UCSD-AML1 (cell line): ENCODE measurements around the gene CXCR6.

Experiments
- DNase-seq: peaks from one replicate; lab custom pipeline; 2025; ENCODE audit not compliant: unreplicated experiment; lab: John Stamatoyannopoulos, UW

CXCR6 gene

DNA sequence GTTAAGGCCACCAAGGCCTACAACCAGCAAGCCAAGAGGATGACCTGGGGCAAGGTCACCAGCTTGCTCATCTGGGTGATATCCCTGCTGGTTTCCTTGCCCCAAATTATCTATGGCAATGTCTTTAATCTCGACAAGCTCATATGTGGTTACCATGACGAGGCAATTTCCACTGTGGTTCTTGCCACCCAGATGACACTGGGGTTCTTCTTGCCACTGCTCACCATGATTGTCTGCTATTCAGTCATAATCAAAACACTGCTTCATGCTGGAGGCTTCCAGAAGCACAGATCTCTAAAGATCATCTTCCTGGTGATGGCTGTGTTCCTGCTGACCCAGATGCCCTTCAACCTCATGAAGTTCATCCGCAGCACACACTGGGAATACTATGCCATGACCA, 3.6 kb downstream of the CXCR6 start:
- no peak for DNase-seq

DNA sequence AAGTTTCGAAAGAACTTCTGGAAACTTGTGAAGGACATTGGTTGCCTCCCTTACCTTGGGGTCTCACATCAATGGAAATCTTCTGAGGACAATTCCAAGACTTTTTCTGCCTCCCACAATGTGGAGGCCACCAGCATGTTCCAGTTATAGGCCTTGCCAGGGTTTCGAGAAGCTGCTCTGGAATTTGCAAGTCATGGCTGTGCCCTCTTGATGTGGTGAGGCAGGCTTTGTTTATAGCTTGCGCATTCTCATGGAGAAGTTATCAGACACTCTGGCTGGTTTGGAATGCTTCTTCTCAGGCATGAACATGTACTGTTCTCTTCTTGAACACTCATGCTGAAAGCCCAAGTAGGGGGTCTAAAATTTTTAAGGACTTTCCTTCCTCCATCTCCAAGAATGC, 4.1 kb downstream of the CXCR6 start:
- DNase-seq, result no peak

DNA sequence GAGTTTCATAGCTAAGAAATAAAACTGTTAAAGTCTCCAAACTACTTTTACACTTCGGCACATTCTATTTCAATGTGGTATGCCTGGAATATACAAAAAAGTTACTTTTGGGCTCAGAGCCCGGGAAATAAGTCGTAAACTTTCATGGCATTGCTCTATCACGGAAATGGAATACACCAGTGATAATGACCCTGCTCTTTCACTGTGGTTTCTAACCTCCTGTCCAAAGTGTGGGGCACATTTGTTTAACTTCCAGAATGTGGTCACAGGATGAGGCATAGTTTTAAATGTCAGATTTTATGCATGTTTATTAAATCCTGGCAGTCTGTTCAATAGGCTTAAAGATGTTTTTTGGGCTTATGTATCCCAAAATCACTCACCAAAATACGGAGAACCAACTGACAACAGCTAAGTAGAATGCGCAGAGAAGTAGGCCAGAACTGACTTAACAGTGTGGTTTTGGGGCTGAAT, 5.1 kb downstream of the CXCR6 start:
- no peak for DNase-seq

DNA sequence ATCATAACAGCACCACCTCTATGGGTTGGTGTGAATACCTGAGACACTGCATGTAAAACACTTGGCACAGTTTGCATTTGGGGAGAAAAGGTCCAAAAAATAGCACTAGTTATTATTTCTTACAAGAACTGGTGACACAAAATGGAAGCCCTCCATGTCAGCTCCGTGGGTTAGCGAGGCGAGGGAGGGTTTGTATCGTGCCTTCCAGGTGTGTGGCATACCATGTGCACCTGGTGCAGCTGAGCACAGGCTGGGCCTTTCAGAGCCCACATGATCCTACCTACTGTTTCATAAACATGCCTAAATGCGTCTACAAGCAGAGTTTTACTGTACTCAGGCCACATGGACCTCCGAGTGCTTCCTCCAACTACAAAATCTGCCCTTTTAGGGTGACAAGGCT, 5.6 kb downstream of the CXCR6 start:
- no peak for DNase-seq

DNA sequence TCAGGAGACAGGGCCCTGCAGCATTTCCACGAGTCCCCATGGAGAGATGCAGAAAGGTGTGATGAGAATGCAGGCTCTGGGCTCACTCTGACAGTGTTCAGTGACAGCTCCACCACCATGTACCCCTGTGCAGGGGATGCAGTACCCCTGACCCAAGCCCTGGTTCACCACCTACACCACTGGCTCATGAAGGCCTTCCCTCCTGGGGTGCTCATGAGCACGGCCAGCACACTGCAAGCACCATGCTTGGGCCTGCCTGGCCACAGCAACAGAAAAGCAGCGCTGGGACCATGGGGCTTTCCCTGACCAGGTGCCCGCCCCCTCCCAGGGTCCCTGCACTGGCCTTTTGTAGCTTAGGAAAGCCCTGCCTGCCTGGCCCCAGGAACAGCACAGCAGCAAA, 6.2 kb downstream of the CXCR6 start:
- DNase-seq, result no peak

DNA sequence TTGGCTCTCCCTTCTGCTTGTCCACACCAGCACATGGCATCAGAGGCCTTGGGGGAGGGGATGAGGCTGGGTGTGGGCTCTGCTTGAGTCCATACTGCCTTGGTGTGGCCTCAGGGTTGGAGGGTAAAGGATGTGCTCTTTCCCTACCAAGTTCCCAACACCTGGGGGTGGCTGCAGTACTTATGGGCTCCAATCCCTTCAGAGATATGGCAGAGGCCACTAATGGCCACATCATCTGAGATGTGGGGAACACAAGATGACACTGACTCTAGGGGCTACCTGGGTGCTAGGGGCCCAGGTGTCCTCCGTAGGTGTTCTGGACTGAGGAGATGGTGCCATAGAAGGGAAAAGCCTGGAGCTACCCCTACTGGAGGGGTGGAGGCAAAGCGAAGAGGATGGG, 6.9 kb downstream of the CXCR6 start:
- DNase-seq, result no peak

DNA sequence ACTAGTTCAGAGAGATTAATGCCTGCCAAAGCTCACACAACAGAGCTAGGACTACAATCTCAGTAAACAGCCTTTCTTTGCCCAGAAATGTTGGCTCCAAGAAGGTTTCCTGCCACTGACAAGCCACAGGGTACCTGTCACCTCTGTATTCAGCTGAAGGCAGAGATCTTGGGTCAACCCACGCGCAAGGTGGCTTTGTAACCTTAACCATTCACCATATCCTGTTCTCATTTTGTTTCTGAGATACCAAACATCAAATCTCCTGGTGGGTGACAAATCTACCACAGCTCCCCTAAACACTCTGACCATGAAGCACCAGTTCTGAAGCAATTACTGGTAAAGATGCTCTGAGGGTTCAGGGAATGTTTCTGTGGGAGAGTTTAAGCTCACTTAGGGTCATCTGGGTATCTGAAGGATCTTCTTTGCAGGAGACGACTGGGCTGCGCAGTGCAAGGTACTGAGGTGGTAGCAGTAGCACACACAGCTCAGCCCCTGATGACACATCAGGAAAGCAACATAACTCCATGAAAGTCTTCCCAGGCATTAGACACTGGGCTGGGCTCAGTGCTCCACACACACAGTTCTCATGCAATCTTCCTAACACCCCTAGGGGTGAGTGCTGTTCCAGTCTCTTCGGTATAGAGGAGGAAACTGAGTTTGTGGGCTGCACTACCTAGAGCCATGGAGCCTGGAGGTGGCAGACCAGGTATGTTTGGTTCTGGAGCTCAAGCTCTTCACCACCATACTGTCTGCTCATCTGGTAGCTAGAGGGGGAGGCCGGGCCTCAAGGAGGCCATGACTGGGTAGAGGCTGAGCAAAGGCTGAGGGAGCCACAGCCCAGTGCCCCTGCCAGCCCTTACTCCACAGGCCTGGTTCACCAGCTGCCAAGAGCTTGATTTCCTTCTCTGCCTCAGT, 7.7 kb downstream of the CXCR6 start:
- DNase-seq, result no peak

DNA sequence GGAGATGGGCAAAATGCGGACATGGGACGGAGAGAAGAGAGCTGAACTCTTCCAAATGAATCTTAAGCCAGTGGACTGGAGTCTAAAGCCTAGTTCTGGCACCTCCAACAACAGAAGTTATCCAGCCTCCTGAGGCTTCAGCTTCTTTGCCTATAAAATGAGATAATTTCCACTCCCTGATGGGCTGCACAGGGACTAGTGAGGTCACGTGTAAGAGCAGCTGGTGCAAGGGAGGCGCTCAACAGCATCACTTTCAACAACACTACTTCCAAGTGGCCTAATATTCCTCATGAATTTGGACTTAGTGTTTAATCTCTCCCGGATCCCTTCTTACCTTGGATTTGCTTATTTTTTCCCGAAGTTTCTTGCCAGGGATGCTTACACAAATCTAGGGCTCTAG, 8.7 kb downstream of the CXCR6 start:
- no peak for DNase-seq

DNA sequence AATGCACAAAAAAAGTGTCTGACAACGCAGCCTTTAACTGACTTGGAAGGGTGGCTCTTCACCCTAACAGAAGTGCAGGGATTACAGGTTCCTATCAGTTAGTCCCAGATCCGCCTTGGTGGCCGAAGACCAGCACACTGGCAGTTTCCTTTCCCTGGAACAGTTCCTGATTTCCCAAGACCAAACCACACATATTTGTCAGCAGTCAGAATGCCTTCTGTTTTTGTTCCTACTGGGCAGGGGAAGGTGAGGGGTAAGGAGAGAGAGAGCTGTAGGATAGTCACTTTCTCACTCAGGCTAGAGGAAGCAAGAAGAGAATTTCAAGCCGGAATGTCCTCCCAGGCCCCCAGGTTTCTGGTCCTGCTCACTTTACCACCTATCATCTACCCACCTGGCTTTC, 9.2 kb downstream of the CXCR6 start:
- DNase-seq, result no peak

DNA sequence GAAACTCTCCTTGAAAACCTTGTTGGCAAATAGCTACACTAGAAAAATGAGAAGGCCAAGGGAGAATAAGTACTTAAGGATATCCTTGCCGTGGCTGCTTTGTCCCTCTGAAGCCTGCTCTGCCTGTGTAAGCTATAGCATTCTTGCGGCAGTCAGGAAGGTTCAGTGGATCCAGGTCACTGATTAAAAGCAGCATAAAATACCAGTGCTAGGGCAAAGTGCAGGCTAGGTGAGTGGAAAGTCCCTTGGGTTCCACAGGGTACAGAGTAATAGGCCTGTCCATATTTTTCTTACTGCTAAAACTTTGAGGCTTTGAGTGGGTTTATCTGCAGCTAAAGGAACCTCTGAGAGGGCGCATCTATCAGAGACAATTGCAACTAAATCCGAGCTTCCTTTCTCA, 10.3 kb downstream of the CXCR6 start:
- no peak for DNase-seq

DNA sequence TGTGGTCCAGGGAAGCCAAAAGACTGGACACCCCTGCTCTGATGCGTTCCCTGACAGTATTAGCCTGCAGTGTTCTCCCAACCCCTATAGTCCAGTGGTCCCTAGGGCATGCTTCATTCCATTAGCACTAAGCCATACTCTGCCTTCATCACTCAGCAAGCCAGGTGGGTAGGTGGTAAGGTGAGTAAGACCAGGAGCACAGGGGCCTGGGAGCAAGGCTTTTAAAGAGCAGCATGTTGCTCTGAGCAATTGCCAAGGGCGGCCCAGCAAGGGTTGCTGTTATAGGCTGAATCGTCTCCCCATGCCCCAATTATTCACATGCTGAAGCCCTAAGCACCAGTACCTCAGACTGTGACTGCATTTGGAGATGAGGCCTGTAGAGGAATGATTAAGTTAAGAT, 11.0 kb downstream of the CXCR6 start:
- DNase-seq, result no peak

DNA sequence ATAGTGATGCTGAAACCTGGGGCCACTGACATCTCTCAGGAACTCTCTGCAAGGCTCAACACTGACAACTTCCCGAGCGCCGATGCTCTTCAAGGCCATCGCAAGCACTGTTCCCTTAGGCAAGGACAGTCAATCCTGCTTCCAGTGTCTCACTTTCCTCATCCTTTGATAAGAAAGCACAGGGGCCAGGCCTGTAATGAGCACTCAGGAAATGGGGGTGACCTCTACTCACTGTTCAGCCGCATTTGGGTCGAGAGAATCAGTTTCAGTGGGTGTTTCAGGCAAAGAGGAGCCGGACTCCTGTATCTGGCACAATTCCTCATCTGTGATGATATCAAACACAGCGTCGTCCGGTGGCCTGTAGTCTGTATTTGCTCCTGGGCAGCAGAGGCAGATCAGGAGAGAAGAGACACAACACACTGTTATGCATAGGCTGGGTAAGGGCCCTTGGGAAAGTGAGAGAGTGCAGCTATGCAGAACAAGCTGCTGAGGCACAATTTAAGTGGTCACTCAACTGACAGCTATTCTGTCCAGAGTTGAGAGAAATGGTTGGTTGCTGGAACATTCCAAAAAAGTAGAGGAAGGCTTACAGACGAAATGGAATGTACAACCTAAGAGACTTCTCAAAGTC, 11.9 kb downstream of the CXCR6 start:
- no peak for DNase-seq

DNA sequence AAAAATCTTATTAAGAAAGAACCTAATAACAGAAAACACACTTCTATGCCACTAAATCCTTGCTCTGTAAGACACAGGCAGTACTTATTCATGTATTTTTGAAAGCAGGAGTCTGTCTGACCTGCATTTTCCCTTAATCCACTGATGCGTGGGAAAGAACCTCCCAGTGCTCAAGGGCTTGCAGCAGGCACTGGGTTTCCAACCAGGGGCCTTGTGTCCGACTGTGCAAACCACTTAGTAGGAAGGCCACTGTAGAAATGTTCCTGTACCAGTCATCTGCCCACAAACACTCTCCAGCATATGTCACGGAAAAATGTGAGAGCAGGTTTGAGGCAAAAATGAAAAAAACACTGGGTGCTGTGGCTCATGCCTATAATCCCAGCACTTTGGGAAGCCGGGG, 12.4 kb downstream of the CXCR6 start:
- DNase-seq, result no peak

DNA sequence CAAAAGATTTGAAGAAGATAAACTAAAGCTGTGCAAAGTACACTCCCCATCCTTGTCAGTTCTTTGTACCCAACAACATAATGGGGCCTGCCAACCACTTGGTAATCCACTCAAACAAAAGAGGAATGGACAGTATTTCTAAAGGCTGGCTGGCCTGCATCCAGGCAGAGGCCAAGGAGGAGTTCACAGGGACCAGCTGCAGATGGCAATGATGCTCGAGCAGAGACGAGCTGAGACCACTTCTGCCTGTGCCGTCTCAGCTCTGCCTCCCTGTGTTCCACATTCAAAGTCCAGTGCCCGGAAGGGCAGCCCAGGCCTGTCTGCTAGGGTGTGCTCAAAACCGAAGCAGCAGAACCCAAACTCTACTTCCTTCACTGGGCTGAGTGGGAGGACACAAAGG, 14.3 kb downstream of the CXCR6 start:
- no peak for DNase-seq

DNA sequence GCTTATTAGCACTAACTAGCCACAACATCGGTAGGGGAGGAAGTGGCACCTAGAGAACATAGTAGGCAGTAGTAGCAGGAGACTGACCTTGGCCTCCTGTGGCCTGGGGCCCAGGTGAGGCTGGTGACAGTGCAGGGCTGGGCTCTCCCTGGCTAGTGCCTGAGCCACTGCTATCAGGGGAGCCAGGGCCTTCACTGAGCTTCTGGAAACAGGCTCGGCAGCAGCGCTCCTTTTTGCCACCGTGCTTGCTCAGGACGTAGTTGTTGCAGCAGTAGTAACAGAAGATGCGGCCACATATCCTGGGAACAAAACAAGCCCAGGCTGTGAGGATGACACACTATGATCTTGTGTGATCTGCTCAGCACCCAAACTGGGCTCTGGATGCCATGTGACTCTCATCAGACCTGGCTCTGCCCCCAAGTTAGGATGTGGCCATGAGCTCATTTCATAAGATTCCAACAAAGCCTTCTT, 15.1 kb downstream of the CXCR6 start:
- DNase-seq, result no peak

DNA sequence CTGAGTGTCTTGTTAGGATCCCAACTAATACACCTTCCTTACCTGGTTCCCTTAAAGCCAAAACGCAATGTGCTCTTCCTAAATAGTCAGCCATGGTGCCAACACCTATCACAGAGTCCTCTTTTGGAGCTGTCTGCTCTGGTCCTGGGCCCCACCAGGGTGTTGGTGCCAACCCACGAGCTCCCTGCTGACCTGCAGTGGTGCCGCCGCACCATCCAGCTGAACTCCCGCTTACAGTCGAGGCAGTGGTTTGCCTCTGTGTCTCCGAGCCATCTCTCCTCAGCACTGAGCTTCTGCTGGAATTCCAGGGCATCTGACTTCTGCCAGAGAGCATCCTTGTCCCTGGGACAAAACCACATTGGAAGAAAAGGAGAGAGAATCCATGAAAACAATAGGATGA, 15.9 kb downstream of the CXCR6 start:
- no peak for DNase-seq

DNA sequence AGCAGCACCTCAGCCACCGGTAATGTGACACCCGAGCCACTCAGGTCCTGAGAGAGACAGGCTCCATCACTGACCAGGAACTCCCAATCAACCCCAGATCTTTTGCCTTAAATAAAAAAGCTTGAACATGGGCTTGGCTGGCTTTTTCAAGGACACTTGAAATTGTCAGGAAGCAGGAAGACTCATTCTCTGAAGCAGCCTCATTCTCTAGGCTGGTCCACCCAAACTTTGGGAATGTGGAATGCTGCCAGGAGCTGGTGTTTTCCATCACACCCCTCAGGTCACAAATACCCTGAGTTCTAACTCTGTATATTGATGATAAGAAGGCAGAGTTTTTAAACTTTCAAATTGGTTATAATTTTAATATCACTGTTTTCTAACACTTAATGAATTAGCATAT, 17.0 kb downstream of the CXCR6 start:
- no peak for DNase-seq

DNA sequence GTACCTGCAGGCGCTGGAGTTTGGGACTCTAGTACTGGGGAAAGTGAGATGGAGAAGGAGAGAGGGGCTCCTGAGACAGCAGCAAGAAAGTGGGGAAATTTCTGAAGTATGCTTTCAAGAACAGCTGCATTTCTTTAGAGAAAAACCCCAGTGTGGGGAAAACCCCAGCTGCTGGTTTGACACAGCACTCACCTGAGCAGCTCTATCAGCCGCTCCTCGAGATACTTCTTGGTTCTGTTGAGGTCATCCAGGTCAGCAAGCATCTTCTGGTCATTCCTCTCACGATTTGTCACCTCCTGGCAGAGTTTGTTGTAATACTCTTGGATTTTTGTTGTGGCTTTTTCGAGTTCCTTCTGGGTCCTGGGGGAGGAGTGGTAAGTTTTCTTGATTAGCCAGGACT, 18.8 kb downstream of the CXCR6 start:
- DNase-seq, result no peak

DNA sequence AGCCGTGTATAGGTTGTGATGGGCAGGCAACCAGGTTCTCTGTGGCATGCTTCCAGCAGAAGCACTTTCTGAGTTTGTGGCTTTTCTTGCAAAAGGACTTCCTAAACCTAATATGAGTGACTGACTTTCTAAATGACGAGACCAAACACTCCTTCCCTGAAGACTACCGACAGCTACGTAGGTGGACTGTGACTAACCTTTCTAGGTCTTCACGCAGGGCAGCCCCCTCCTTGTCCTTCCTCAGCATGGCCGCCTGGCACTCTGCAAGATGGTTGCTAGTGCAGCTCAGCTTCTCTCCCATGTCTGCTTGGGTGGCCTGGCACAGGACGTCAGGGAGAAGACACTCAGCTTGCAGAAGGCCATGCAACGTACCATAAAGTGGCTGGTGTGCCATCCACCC, 20.9 kb downstream of the CXCR6 start:
- no peak for DNase-seq

DNA sequence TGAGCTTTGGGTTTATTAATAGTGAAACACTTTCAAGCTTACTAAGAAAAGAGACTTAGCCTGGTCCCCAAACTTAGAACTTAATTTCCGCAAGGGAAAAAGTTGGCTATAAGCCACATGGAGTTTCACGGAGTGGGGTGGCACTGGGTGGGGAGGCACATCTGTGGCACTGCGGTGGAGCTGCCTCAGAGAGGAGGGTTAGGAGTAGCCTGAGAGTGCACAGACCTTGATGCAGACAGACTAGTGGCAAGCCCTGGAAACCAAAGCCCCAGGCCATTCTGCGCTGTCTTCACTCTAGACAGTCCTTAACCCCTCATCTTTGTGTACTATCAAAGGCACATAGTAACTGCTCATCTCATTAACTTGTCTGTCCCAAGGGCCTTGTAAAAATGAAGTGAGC, 22.0 kb downstream of the CXCR6 start:
- DNase-seq, result no peak

DNA sequence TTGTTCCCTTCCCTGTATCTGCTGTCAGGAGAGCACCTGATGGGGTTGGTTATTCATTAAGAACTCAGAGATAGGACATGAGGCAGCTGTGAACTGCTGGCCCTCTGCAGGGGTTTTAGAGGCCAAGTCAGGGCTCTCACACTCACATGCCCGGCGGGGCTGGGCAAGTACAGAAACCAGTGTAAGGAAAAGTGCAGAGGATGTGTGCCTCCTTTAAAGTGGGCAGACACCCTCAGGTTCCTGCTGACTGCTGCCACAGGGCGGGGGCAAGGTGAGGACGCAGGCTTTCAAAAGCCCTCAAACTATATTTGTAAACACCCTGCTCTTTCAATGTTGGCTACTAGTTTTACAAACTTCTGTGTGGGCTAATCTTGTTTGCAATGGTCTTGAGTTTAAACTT, 22.4 kb downstream of the CXCR6 start:
- no peak for DNase-seq

DNA sequence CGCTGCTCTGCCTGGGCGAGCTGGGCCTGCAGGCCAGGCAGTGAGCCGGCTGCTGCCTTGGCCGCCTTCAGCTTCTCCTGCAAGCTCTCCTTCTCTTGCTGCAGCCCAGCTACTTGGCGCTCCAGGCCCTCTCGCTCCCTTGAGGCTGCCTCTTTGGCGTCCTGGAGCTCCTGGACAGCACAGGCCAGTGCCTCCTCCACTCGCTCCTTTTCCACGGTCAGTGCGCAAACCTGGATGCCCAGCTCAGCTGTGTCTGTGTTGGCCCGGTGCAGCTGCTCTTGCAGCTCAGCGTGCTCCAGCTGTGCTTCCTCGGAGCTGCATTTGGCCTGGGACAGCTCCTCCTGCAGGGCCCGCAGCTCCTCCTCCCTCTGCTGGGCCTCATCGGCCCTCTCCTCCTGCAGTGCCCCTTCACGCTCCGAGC, 23.1 kb downstream of the CXCR6 start:
- DNase-seq, result no peak
